Hepatocyte (in vitro differentiated cells): ENCODE results near the gene VWA1. TPM values are rescaled to one million over a fixed set of nuclear protein-coding genes. Genes with fewer than 3 reads are reported as not detected.

Source experiments
- DNase-seq: peaks from one replicate; pipeline ENCODE4 v3.0.0-alpha.2; 2016; ENCODE audit warnings: low spot score
- H2AFZ ChIP-seq: fragments of 200-600 bp; sonication (generic); 2 replicates; pipeline ENCODE4 v1.6.0; 2016; ENCODE audit warnings: antibody characterized with exemption, mild to moderate bottlenecking
- H3K27ac ChIP-seq: fragments of 200-600 bp; sonication (generic); 2 replicates; pipeline ENCODE4 v1.5.1; 2016; ENCODE audit warnings: mild to moderate bottlenecking
- H3K27me3 ChIP-seq: fragments of 200-600 bp; sonication (generic); 2 replicates; pipeline ENCODE4 v1.6.1; 2016
- H3K36me3 ChIP-seq: fragments of 200-600 bp; sonication (generic); replicated peaks from 2 replicates; pipeline ENCODE4 v1.5.1; 2016; ENCODE audit warnings: low read depth; ENCODE audit not compliant: insufficient read depth
- H3K4me1 ChIP-seq: fragments of 200-600 bp; sonication (generic); 2 replicates; pipeline ENCODE4 v1.5.1; 2016; ENCODE audit warnings: mild to moderate bottlenecking, moderate library complexity; ENCODE audit not compliant: insufficient read depth
- H3K4me2 ChIP-seq: fragments of 200-600 bp; sonication (generic); 2 replicates; pipeline ENCODE4 v1.6.0; 2016
- H3K4me3 ChIP-seq: fragments of 200-600 bp; sonication (generic); 2 replicates; pipeline ENCODE4 v1.5.1; 2016; ENCODE audit warnings: mild to moderate bottlenecking
- H3K79me2 ChIP-seq: fragments of 200-600 bp; sonication (generic); 2 replicates; pipeline ENCODE4 v1.6.0; 2017; ENCODE audit warnings: mild to moderate bottlenecking
- H3K9me2 ChIP-seq: fragments of 200-600 bp; sonication (generic); replicated peaks from 2 replicates; pipeline ENCODE4 v1.6.0; 2017; ENCODE audit warnings: mild to moderate bottlenecking; ENCODE audit not compliant: insufficient read depth
- H3K9me3 ChIP-seq: fragments of 200-600 bp; sonication (generic); 2 replicates; pipeline ENCODE4 v1.5.1; 2016; ENCODE audit warnings: low read depth, mild to moderate bottlenecking
- H4K20me1 ChIP-seq: fragments of 200-600 bp; sonication (generic); 2 replicates; pipeline ENCODE4 v1.6.0; 2016; ENCODE audit warnings: mild to moderate bottlenecking; ENCODE audit not compliant: insufficient read depth, poor library complexity, severe bottlenecking
- EZH2 ChIP-seq: fragments of 200-600 bp; sonication (generic); IDR thresholded peaks from 2 replicates; pipeline ENCODE4 v1.6.1; 2016; ENCODE audit warnings: antibody characterized with exemption, mild to moderate bottlenecking, borderline replicate concordance
- EZH2phosphoT487 ChIP-seq: fragments of 200-600 bp; sonication (generic); IDR thresholded peaks from one replicate; pipeline ENCODE4 v1.6.1; 2018; ENCODE audit warnings: antibody characterized with exemption, mild to moderate bottlenecking, low read depth, moderate library complexity; ENCODE audit not compliant: unreplicated experiment, severe bottlenecking
- WGBS: methylation state at CpG from one replicate; pipeline ENCODE4 v1.1.6; 2016; ENCODE audit warnings: low lambda C conversion rate; ENCODE audit errors: missing lambda C conversion rate; 5-methylcytosine and 5-hydroxymethylcytosine counted together
- polyA plus RNA-seq: library from polyadenylated mRNA; unstranded; fragments of >200 nt; fragmentation: Nextera tagmentation; extraction: Ambion mirVana; gene quantifications from 2 replicates; pipeline ENCODE4 v1.2.1, GENCODE V29; 2016
- total RNA-seq: library from RNA; depleted of rRNA; stranded (reverse); fragments of >200 nt; gene quantifications from 2 replicates; pipeline ENCODE4 v1.2.3, GENCODE V29; 2014
- TF ChIP-seq, protein P1 (sequence below): fragments of 200-600 bp; sonication (generic); IDR thresholded peaks from 2 replicates; pipeline ENCODE4 v1.5.1; 2016; ENCODE audit warnings: antibody characterized with exemption, mild to moderate bottlenecking; ENCODE audit not compliant: poor library complexity

Gene VWA1
- total and polyA plus RNA-seq, 2 experiments from 2014 or later, result 37.7 to 114 TPM

GRCh38 chr1:1438531-1439381 lies 3.3 kb downstream of the VWA1 start:
- Histone ChIP-seq H3K27me3 (no peaks in the 10 kb centered on the region), H3K4me1 (peaks cover 45% of the 10 kb centered on the region)
- TF ChIP-seq, protein P1, sequence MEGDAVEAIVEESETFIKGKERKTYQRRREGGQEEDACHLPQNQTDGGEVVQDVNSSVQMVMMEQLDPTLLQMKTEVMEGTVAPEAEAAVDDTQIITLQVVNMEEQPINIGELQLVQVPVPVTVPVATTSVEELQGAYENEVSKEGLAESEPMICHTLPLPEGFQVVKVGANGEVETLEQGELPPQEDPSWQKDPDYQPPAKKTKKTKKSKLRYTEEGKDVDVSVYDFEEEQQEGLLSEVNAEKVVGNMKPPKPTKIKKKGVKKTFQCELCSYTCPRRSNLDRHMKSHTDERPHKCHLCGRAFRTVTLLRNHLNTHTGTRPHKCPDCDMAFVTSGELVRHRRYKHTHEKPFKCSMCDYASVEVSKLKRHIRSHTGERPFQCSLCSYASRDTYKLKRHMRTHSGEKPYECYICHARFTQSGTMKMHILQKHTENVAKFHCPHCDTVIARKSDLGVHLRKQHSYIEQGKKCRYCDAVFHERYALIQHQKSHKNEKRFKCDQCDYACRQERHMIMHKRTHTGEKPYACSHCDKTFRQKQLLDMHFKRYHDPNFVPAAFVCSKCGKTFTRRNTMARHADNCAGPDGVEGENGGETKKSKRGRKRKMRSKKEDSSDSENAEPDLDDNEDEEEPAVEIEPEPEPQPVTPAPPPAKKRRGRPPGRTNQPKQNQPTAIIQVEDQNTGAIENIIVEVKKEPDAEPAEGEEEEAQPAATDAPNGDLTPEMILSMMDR, result no peak
- TF ChIP-seq EZH2, result no peak
- no peak for TF ChIP-seq EZH2phosphoT487

GRCh38 chr1:1439546-1440261 lies 4.2 kb downstream of the VWA1 start:
- Histone ChIP-seq H3K4me2 (no peak overlapping the region), H3K9me3 (no peaks in the 10 kb centered on the region), H4K20me1 (no peaks in the 10 kb centered on the region), H3K4me3 (no peak overlapping the region), H3K79me2 (peaks cover 18% of the 10 kb centered on the region), H3K27me3 (no peaks in the 10 kb centered on the region), H3K36me3 (no peaks in the 10 kb centered on the region), H3K4me1 (peaks cover 36% of the 10 kb centered on the region), H2AFZ (no peak overlapping the region), H3K9me2 (no peaks in the 10 kb centered on the region), H3K27ac (no peak overlapping the region)
- no peak for DNase-seq
- WGBS, result 97% methylated on average over 31 of the region's 82 CpGs
- TF ChIP-seq EZH2 (no peak), EZH2phosphoT487 (no peak)
- TF ChIP-seq, protein P1, result no peak

More at GRCh38 chr1:1438531-1439381, 3.3 kb downstream of the VWA1 start:
- Histone ChIP-seq H3K4me2 (peak overlapping the region; percentile 96), H3K4me3 (no peak overlapping the region), H3K9me3 (no peaks in the 10 kb centered on the region), H4K20me1 (no peaks in the 10 kb centered on the region), H2AFZ (no peak overlapping the region), H3K27ac (peak overlapping the region; percentile 47), H3K79me2 (peaks cover 18% of the 10 kb centered on the region), H3K36me3 (no peaks in the 10 kb centered on the region), H3K9me2 (no peaks in the 10 kb centered on the region)
- DNase-seq, result no peak
- 93% methylated on average over 43 of the region's 45 CpGs for WGBS

GRCh38 chr1:1440262-1441001 lies 4.9 kb downstream of the VWA1 start:
- Histone ChIP-seq H3K9me2 (no peaks in the 10 kb centered on the region), H3K4me2 (no peak overlapping the region), H3K79me2 (peaks cover 18% of the 10 kb centered on the region), H2AFZ (no peak overlapping the region), H3K4me3 (no peak overlapping the region), H3K36me3 (no peaks in the 10 kb centered on the region), H3K4me1 (peaks cover 29% of the 10 kb centered on the region), H3K27ac (no peak overlapping the region), H3K9me3 (no peaks in the 10 kb centered on the region), H3K27me3 (no peaks in the 10 kb centered on the region), H4K20me1 (no peaks in the 10 kb centered on the region)
- TF ChIP-seq, protein P1, result no peak
- TF ChIP-seq EZH2 (no peak), EZH2phosphoT487 (no peak)
- DNase-seq, result no peak
- 92% methylated on average over 25 of the region's 26 CpGs for WGBS
